K562 (cell line): ENCODE data around the gene ZBTB8B. TPM values are rescaled to one million over a fixed set of nuclear protein-coding genes. Genes with fewer than 3 reads are reported as not detected.
A peak's percentile ranks its signal among the peaks of the same experiment; 100 is the strongest.

Experiments used
- ATAC-seq: fragments of 200-7000 bp; cut with Tn5 transposase; 3 replicates; pipeline ENCODE4 v1.9.1; 2020; ENCODE audit warnings: moderate library complexity
- BruUV-seq: library from RNA; stranded (reverse); fragments of 400-500 nt; replicated peaks from 2 replicates; lab custom pipeline; 2021; lab: Mats Ljungman, UMichigan
- CTCF ChIA-PET: fragments of 300-600 bp; formaldehyde crosslinking; extraction: SDS; loops from one replicate; lab custom pipeline; 2021; ENCODE audit warnings: low intra/inter-chr PET ratio; lab: Yijun Ruan, JAX
- POLR2A ChIA-PET: fragments of 300-600, 350-650 bp; sonication (Branson Sonifier 250); formaldehyde crosslinking; extraction: SDS; loops from one replicate; lab custom pipeline; 2021; ENCODE audit warnings: antibody characterized with exemption, inconsistent platforms; lab: Yijun Ruan, JAX
- DNase-seq, 4 experiments: peaks; one replicate each; pipeline versions ENCODE4 v3.0.0 to v3.0.0-alpha.2; 2011 to 2018; ENCODE audit warnings: low spot score in 3 of 4, mixed read lengths in 3 of 4; ENCODE audit errors: extremely low read depth in 1 of 4
- FAIRE-seq: peaks from 2 replicates; lab custom pipeline; 2011; peaks lifted over from hg19 to GRCh38; lab: Jason Lieb, UNC
- H2AFZ ChIP-seq: 2 replicates; pipeline ENCODE4 v1.6.0; 2011; ENCODE audit warnings: low read depth, low read length, control low read depth, inconsistent platforms
- H3K27ac ChIP-seq: fragments of 200-600 bp; 3 replicates; pipeline ENCODE4 v1.8.0; 2011; ENCODE audit warnings: low read depth, mild to moderate bottlenecking, control low read depth, inconsistent platforms, low read length, moderate library complexity, mixed read lengths; ENCODE audit errors: extremely low read depth
- H3K27me3 ChIP-seq, 2 experiments: fragments of 300-600 bp in 1 of 2; 2 replicates in 1 of 2; 3 replicates in 1 of 2; pipeline versions ENCODE4 v1.6.0 to v1.8.0; 2011; ENCODE audit warnings: inconsistent platforms in 2 of 2, low read length in 2 of 2, mild to moderate bottlenecking in 1 of 2, mixed read lengths in 1 of 2, moderate library complexity in 1 of 2; ENCODE audit not compliant: control insufficient read depth in 2 of 2, insufficient read depth in 2 of 2
- H3K36me3 ChIP-seq: fragments of 300-600 bp; 3 replicates; pipeline ENCODE4 v1.8.0; 2011; ENCODE audit warnings: mild to moderate bottlenecking, low read length, inconsistent platforms; ENCODE audit not compliant: control insufficient read depth, insufficient read depth
- H3K4me1 ChIP-seq, 2 experiments: fragments of 200-600 bp in 1 of 2; replicated peaks in 1 of 2; 2 replicates in 1 of 2; 3 replicates in 1 of 2; pipeline versions ENCODE4 v1.5.1 to v1.8.0; 2011; ENCODE audit warnings: inconsistent platforms in 2 of 2, low read length in 2 of 2, mild to moderate bottlenecking in 1 of 2, mixed read lengths in 1 of 2, moderate library complexity in 1 of 2; ENCODE audit not compliant: control insufficient read depth in 2 of 2, insufficient read depth in 2 of 2
- H3K4me2 ChIP-seq: 2 replicates; pipeline ENCODE4 v1.6.1; 2011; ENCODE audit warnings: low read length, control low read depth, inconsistent platforms, mixed read lengths; ENCODE audit not compliant: insufficient read depth
- H3K4me3 ChIP-seq: fragments of 200-600 bp; sonication (generic), shearing (Covaris generic); 2 replicates; pipeline ENCODE4 v1.5.1; 2016; ENCODE audit warnings: control low read depth, inconsistent platforms
- H3K79me2 ChIP-seq: fragments of 200-600 bp; 3 replicates; pipeline ENCODE4 v1.8.0; 2011; ENCODE audit warnings: low read length, inconsistent platforms; ENCODE audit not compliant: control insufficient read depth, insufficient read depth
- H3K9ac ChIP-seq, 2 experiments: 2 replicates each; pipeline versions ENCODE4 v1.6.0 to v1.6.1; 2011; ENCODE audit warnings: low read depth in 2 of 2, low read length in 2 of 2, control low read depth in 1 of 2, inconsistent platforms in 1 of 2, mild to moderate bottlenecking in 1 of 2, mixed read lengths in 1 of 2; ENCODE audit not compliant: insufficient read depth in 1 of 2
- H3K9me1 ChIP-seq: one replicate; pipeline ENCODE4 v1.6.0; 2011; ENCODE audit warnings: inconsistent platforms, mild to moderate bottlenecking, low read length, moderate library complexity; ENCODE audit not compliant: control insufficient read depth, insufficient read depth
- H3K9me3 ChIP-seq: replicated peaks from 2 replicates; pipeline ENCODE4 v1.5.1; 2011; ENCODE audit warnings: low read depth, low read length, inconsistent platforms; ENCODE audit not compliant: control insufficient read depth, insufficient read depth
- H4K20me1 ChIP-seq: replicated peaks from 2 replicates; pipeline ENCODE4 v1.6.1; 2011; ENCODE audit warnings: low read length, inconsistent platforms, mixed read lengths; ENCODE audit not compliant: control insufficient read depth, insufficient read depth
- BCLAF1 ChIP-seq, 2 experiments: fragments of 450-650 bp in 1 of 2; IDR thresholded peaks; 2 replicates each; pipeline ENCODE4 v1.6.1; 2011 to 2017; ENCODE audit warnings: low read depth in 2 of 2, antibody characterized with exemption in 1 of 2, borderline replicate concordance in 1 of 2, low read length in 1 of 2, mild to moderate bottlenecking in 1 of 2, mixed read lengths in 1 of 2; ENCODE audit not compliant: control insufficient read depth in 1 of 2
- CXXC5 ChIP-seq: fragments of 250-450 bp; sonication (Bioruptor Pico); IDR thresholded peaks from 2 replicates; pipeline ENCODE4 v1.8.0; 2022; ENCODE audit warnings: inconsistent platforms, mild to moderate bottlenecking, moderate library complexity
- WGBS: fragments of 100-300 bp; shearing (Covaris generic); methylation state at CpG from one replicate; pipeline ENCODE4 v1.1.6; 2016; ENCODE audit warnings: low coverage, mixed read lengths; ENCODE audit not compliant: insufficient coverage; ENCODE audit errors: missing lambda C conversion rate; 5-methylcytosine and 5-hydroxymethylcytosine counted together
- in situ Hi-C: fragments of 300-500 bp; cut with MboI; formaldehyde crosslinking; loops from 4 replicates; pipeline ENCODE4 v1.15.0; 2018; ENCODE audit warnings: inconsistent platforms, mixed read lengths
- intact Hi-C: fragments of 100-400 bp; cut with micrococcal nuclease; formaldehyde crosslinking; loops from 2 replicates; pipeline ENCODE4 v1.14.2; 2022
- polyA plus RNA-seq, 8 experiments: library from polyadenylated mRNA; depleted of rRNA in 4 of 8; stranded (reverse) in 5 of 8; unstranded in 3 of 8; fragments of >200 nt; fragmentation: Nextera tagmentation in 2 of 8; fragmentation: Illumina TruSeq in 1 of 8; extraction: Ambion mirVana in 2 of 8; extraction: Trizol in 1 of 8; gene quantifications; 2 replicates each; pipeline versions ENCODE4 v1.2.1 to v1.2.3, GENCODE V29; 2011 to 2014; ENCODE audit warnings: inconsistent platforms in 1 of 8, missing spikeins in 1 of 8
- total RNA-seq, 7 experiments: library from RNA; depleted of rRNA in 6 of 7; stranded (reverse); fragments of >200 nt in 6 of 7; fragmentation: Illumina TruSeq in 2 of 7; extraction: Trizol in 2 of 7; gene quantifications; 2 replicates each; pipeline versions ENCODE4 v1.2.1 to v1.2.3, GENCODE V29; 2011 to 2021; ENCODE audit warnings: low replicate concordance in 1 of 7
- TF ChIP-seq, protein P1 (sequence below): fragments of 250-450 bp; sonication (Bioruptor Pico); IDR thresholded peaks from 2 replicates; pipeline ENCODE4 v1.9.0; 2021; ENCODE audit warnings: mild to moderate bottlenecking, inconsistent platforms

ZBTB8B gene
- total and polyA plus RNA-seq, 9 of the 15 experiments (the other 6 are each of a cell fraction or from before 2014, with no cell fraction given), result not detected

GRCh38 chr1:32507021-32507420, 42.1 kb downstream of the ZBTB8B start (continued):
- TF ChIP-seq BCLAF1 (IDR thresholded peaks at IDR 0.05; ENCODE audit: borderline replicate concordance in 1 of 2, control insufficient read depth in 1 of 2, low read depth in 2 of 2, low read length in 1 of 2), result no peak

GRCh38 chr1:32508761-32509160, 43.9 kb downstream of the ZBTB8B start:
- in situ Hi-C loops, result no loop called here
- WGBS, result 2% methylated on average over 5 of the region's 5 CpGs
- no peak overlapping the region for H3K9ac ChIP-seq
- FAIRE-seq (no peak), ATAC-seq (peak; percentile 54), DNase-seq (no peak)
- TF ChIP-seq, protein P1, sequence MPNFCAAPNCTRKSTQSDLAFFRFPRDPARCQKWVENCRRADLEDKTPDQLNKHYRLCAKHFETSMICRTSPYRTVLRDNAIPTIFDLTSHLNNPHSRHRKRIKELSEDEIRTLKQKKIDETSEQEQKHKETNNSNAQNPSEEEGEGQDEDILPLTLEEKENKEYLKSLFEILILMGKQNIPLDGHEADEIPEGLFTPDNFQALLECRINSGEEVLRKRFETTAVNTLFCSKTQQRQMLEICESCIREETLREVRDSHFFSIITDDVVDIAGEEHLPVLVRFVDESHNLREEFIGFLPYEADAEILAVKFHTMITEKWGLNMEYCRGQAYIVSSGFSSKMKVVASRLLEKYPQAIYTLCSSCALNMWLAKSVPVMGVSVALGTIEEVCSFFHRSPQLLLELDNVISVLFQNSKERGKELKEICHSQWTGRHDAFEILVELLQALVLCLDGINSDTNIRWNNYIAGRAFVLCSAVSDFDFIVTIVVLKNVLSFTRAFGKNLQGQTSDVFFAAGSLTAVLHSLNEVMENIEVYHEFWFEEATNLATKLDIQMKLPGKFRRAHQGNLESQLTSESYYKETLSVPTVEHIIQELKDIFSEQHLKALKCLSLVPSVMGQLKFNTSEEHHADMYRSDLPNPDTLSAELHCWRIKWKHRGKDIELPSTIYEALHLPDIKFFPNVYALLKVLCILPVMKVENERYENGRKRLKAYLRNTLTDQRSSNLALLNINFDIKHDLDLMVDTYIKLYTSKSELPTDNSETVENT (CRISPR knock-in tag), result no peak
- TF ChIP-seq CXXC5 (CRISPR knock-in tag), result 0 out of 2 replicates have a peak, but pooled peaks have one; percentile 10
- no peaks in the 10 kb centered on the region for H3K9me3 ChIP-seq
- H3K27me3 ChIP-seq, result peaks cover 7 to 26% of the 10 kb centered on the region in 2 experiments; a peak in 4 of 5 replicates
- no peak overlapping the region for H2AFZ ChIP-seq
- intact Hi-C loops, result no loop called here
- no peaks in the 10 kb centered on the region for H3K9me1 ChIP-seq
- no peaks in the 10 kb centered on the region; a peak in 1 of 5 replicates for H3K4me1 ChIP-seq
- no peak overlapping the region for H3K4me2 ChIP-seq
- ChIA-PET POLR2A (interaction anchor here (0.6 kb wide), 2 partner anchors 164 to 255 kb away, joined by 3 to 4 read pairs; no protein-coding TSS in a partner anchor), CTCF (no interaction called here)
- H4K20me1 ChIP-seq, result no peaks in the 10 kb centered on the region
- H3K79me2 ChIP-seq, result no peaks in the 10 kb centered on the region
- BruUV-seq, result no TSS peak
- no peak overlapping the region for H3K27ac ChIP-seq
- H3K36me3 ChIP-seq, result no peaks in the 10 kb centered on the region
- H3K4me3 ChIP-seq, result no peak overlapping the region
